T-helper 2 cell (primary cell): ENCODE results near the gene TRPV5.

Experiments
- DNase-seq, 5 experiments: peaks; one replicate each; pipeline versions ENCODE4 v3.0.0 to v3.0.0-alpha.2; 2012 to 2022

TRPV5 gene

GRCh38 chr7:142868188-142868985, 65.2 kb downstream of the TRPV5 start:
- DNase-seq = no peak

GRCh38 chr7:142867398-142868187, 66.0 kb downstream of the TRPV5 start:
- no peak for DNase-seq

GRCh38 chr7:142867097-142867378, 66.5 kb downstream of the TRPV5 start:
- DNase-seq = no peak

DNA sequence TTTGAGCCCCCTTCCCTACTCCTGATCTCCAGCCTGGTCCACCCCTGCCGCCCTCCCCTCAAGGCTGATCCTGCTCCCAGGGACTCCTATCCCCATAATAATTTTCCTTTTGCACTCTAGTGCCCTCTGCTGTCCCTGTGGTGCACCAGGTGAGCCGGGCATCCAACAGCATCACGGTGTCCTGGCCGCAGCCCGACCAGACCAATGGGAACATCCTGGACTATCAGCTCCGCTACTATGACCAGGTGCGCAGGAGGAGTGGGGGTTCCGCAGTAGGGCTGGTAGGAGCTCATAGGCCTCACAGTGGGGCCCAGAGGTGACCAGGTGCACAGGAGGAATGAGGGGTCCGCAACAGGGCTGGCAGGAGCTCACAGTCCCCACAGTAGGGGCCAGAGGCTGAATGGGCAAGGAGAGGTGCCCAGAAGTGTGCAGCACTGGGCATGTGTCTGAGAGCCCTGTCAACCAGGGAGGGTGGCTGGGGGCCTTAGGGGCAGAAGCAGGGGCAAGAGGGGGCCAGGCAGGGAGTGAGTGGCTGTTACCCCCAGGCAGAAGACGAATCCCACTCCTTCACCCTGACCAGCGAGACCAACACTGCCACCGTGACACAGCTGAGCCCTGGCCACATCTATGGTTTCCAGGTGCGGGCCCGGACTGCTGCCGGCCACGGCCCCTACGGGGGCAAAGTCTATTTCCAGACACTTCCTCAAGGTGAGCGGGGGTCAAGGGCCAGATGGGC, 67.0 kb downstream of the TRPV5 start:
- DNase-seq = no peak

- no peak for DNase-seq
Observed at GRCh38 chr7:142865766-142866165, 67.8 kb downstream of the TRPV5 start.

DNA sequence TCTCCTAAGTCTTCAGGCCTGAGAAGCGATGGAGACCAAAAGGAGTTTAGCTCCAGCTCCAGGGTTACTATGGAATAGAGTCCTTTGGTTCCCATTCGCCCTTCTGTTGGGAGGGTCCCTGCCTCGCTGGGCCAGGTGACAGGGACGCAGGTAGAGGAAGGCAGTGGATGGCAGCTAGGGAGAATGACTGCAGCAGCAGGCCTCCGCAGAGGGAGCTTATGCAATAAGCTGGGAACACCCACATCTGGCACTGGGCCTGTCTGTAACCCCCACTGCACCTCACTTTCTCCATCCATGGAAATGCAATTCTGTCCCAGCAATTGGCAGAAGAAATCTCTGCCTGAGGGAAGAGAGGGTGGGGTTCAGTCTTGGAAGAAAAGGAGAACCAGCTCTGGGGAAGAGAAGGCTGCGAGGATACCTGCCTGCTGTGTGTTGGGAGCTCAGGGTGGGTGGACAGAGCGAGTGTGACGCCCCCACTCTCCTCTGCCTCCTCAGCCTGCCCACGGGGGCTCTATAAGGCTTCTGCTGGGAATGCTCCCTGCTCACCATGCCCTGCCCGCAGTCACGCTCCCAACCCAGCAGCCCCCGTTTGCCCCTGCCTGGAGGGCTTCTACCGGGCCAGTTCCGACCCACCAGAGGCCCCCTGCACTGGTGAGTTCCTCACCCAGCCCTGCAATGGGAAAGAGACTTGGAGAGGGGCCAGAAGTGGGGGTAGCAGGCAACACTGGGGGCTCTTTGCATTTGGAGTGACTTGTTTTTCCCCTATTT, 68.4 kb downstream of the TRPV5 start:
- no peak for DNase-seq

GRCh38 chr7:142863891-142864685, 69.5 kb downstream of the TRPV5 start:
- DNase-seq = no peak

DNA sequence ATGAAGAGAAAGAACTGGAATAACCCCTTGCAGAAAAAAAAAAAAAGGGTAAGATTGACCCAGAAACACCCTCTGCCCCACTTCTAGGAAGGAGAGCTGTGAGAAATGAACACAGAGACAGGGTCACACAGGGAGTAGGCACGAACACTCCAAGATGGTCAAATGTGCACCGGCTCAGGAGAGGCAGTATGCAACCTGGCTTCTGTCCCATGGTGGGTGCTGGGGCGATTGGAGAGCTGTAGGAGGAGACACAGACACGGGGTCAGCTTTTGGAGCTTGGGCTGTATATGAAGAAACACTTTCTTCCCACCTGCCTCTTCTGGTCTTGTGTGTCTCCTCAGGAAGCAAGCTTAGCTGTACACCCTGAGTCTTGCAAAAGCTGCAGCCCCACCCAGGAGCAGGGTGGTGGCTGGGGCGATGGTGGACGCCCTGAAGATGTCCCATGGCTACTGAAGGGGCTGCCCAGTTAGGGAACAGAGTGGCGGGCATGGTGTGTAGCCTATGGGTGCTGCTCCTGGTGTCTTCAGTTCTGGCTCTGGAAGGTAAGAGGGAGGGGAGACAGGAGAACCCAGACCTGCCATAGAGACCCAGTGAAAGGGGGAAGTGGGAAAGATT, 70.7 kb downstream of the TRPV5 start:
- no peak for DNase-seq

DNA sequence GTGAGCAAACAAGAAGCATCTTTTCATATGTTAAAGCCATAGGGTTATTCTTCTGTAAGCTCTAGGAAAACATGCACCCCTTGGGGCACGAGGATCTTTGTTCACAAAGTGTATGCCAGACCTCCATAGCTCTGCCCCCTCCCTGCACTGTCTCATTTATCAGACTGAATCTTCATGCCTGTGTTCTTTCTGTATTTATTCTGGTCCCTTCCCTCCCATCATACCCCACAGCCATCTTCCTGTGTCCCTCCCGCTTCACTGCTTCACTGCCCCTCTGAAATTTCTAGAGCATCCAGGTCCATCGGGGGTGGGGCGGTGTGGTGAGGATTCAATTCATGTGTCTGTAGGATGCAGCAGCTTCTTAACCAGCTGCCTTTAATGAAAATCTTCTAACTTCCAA, 71.2 kb downstream of the TRPV5 start:
- no peak for DNase-seq

- no peak for DNase-seq
Observed at GRCh38 chr7:142860968-142861367, 72.6 kb downstream of the TRPV5 start.

- no peak for DNase-seq
Observed at GRCh38 chr7:142859829-142860228, 73.7 kb downstream of the TRPV5 start.

- no peak for DNase-seq
Observed at GRCh38 chr7:142859411-142859810, 74.1 kb downstream of the TRPV5 start.
